GM13976 (cell line): ENCODE data around the gene ASS1.

Experiments used
- DNase-seq: peaks from one replicate; pipeline ENCODE4 v3.0.0; 2012; ENCODE audit warnings: low spot score
- in situ Hi-C: fragments of 300-500 bp; cut with MboI; formaldehyde crosslinking; loops from one replicate; pipeline ENCODE4 v1.12.0; 2022; ENCODE audit warnings: low sequenced_read_pairs, mixed read lengths, inconsistent platforms; ENCODE audit not compliant: unreplicated experiment
- TF ChIP-seq, protein P1 (sequence below): IDR thresholded peaks from 2 replicates; pipeline ENCODE4 v1.5.1; 2012; ENCODE audit warnings: borderline replicate concordance, mild to moderate bottlenecking; ENCODE audit not compliant: insufficient read depth; ENCODE audit errors: extremely low read depth, missing control alignments, control extremely low read depth

Gene ASS1

DNA sequence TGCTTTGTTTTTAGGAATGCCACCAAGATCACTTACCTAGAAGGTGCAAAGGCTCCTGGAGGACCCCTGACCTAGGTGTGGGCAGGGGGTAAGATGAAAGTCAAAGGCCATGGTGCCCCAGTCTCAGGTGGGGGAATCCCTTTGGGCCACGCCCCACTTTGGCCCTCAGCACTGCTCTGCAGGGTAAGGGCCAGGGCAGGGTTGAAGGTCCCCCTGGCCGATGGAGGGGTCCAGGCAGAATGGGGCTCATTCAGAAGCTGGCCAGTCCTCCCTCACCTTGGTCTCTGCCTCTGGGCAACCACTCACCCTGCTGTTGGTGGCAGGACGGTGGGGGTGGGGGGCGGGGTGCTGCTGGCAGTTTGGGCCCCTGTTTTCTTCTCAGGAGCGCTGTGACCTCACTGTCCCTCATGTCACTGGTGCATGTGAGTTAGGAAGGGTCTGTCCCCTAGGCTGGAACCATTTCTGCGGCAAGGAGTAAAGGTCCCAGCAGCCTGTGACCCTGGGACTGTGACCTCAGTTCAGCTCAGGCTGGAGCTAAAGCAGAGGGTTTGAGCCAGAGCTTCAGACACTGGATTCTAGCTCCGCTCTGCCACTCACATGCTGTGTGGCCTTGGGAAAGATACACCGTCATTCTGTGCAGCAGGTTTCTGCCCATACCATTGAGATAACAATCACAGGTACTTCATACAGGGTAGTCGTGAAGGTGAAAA, 1.9 kb upstream of the ASS1 start:
- DNase-seq, result no peak
- TF ChIP-seq, protein P1, sequence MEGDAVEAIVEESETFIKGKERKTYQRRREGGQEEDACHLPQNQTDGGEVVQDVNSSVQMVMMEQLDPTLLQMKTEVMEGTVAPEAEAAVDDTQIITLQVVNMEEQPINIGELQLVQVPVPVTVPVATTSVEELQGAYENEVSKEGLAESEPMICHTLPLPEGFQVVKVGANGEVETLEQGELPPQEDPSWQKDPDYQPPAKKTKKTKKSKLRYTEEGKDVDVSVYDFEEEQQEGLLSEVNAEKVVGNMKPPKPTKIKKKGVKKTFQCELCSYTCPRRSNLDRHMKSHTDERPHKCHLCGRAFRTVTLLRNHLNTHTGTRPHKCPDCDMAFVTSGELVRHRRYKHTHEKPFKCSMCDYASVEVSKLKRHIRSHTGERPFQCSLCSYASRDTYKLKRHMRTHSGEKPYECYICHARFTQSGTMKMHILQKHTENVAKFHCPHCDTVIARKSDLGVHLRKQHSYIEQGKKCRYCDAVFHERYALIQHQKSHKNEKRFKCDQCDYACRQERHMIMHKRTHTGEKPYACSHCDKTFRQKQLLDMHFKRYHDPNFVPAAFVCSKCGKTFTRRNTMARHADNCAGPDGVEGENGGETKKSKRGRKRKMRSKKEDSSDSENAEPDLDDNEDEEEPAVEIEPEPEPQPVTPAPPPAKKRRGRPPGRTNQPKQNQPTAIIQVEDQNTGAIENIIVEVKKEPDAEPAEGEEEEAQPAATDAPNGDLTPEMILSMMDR, result no peak
- in situ Hi-C loops, result no loop called here

DNA sequence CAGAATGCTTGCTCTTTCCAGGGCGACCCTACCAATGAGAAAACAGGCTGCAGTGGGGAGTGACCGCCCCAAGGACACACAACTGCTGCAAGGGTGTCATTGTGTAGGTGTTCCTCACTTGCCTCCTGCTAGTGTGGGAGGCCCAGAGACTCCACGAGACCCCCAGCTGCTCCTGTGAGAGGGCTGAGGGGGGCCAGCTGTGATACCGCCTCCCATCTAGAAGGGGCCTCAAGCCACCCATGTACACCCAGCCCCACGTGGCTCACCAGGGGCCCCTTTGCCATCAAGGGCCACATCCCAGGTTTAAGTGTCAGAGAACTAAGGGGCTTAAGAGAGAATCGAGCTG, 1.3 kb upstream of the ASS1 start:
- TF ChIP-seq, protein P1, result no peak
- in situ Hi-C loops, result no loop called here
- DNase-seq, result no peak

DNA sequence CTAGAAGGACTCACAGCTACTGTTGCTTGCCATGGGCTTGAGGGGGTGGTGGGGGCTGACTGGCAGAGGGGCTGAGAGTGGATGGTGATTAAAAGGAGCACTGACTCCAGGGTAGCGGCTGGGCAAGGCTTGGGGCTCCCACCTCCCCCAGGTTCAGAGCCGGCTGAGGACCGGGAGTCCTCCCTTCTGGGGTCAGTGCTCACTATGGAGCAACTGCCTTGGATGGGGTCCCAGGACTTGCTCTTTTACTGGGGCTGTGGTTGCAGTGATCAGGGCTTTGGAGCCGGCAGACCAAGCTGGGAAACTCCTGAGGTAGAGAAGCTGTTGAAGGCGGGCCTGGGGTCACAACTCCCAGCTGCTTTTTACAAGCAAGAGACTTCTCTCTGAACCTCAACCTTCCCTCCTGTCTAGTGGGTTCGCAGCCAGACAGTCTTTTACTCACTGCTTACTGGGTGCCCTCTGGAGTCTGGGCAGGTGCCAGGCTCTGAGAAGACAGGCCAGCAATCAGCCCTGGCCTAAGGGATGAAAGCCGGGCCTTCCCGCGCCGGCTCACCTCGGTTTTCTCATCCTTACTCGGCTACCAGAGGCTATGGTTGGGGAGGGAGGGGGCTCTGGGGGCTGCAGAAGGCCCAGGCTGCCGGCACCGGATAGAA, 795 bp upstream of the ASS1 start:
- no peak for DNase-seq
- TF ChIP-seq, protein P1, result no peak
- in situ Hi-C loops, result no loop called here

DNA sequence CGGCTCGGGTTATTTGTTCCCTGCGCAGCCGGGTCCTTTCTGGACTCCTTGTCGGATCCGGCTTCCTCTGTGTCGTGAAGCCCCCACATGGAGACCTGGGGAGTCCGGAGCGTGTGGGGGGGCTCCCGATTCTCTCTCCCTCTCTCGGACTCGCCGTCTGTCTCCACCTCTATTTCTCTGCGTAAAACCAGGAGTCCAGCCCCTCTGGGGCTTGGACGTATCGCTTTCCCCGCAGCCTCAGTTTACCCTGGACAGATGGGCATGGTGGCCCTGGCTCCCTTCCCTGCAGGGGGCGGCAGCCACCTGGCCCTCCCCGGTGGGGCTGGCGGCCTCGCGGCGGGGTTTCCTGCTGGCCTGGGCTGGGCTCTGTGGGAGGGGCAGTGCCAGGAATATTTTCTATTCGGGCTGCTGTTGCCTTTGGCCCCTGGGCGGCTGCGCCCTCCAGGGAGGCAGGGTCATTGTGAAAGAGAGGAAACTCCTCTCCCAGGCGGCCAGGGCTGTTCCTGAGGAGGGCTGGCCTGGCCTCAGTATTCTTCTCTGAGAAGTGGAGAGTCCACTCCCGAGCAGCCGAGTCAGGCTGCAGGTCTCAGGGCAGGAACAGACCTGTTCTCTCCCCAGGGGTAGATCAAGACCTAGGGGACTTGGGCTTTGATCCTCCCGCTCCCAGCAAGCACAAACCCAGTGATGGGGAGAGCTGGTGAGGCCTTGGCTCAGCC, 665 bp downstream of the ASS1 start:
- in situ Hi-C loops, result no loop called here
- TF ChIP-seq, protein P1, result no peak
- no peak for DNase-seq

DNA sequence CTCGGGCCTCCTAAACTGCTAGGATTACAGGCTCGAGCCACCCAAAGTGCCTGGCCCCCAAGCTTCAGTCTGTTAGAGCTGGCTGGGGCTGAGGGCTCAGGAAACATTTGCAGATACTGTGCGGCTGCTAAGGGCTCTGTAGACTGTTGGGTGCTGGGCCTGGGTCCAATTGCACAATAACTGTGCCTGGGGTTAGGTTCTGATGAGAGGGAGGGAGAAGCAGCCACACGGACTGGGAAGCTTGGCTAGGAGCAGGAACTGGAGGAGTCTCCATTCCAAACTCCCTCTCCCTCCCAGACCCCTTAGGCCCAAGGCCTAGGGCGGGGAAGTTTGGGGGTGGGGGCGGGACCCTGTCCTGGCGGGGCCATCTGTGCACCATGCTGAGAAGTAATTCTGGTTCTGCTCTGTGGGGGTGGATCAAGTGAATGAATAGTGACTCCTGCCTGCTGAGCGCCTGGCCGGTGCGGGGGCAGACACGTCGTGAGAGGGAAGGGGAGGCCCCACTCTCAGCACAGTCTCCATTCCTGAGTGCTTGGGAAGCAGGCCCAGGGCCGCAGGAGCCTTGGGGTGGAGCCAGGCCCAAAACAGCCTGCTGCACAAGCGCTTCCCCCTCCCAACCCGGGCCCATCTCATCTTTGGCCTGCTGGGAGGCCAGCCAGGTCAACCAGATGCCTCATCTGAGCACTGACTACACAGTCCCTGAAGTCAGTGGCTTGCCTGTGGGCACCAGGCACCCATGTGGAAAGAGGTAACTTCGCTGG, 1.5 kb downstream of the ASS1 start:
- TF ChIP-seq, protein P1, result no peak
- in situ Hi-C loops, result no loop called here
- no peak for DNase-seq

DNA sequence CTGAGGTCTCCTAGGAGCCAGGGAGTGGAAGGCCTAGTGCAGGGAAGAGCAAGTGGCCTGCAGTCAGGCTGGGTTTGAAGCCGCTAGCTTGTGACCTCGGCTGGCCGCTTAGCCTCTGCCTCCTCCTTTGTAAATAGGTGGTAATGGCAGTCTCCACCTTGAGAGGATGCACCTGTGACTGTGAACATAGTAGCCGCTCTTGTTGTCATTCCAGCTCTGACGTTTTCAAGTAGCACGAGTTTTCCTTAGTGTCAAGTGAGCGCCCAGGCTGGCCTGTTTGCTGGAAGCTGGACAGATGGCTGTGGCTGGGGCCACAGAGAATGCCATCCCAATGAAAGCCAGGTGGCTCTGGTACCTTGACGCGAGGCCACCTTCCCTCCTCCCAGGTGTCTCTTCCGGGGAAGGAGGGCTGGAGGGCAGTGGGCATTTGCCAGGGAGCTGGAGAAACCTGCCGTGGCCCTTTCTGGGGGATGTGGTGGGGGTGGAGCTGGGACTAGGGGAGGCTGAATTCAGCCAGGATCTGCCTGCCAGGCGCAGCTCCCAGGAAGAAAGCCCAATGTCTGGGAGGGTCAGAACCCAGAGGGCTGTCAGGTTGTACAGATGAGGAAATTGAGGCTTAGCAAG, 2.5 kb downstream of the ASS1 start:
- DNase-seq, result no peak
- in situ Hi-C loops, result no loop called here
- TF ChIP-seq, protein P1, result no peak
